H1 (cell line): ENCODE measurements around the gene RFK. TPM values are rescaled to one million over a fixed set of nuclear protein-coding genes. Genes with fewer than 3 reads are reported as not detected.

ENCODE experiments used
- CTCF ChIA-PET: fragments of 300-600 bp; sonication (Branson Sonifier 250); formaldehyde crosslinking; loops from one replicate; lab custom pipeline; 2021; ENCODE audit not compliant: partially characterized antibody; lab: Charles Lee
- POLR2A ChIA-PET: fragments of 300-600 bp; sonication (Branson Sonifier 250); formaldehyde crosslinking; loops from one replicate; lab custom pipeline; 2021; ENCODE audit warnings: inconsistent platforms; ENCODE audit not compliant: partially characterized antibody; lab: Charles Lee
- DNase-seq, 2 experiments: peaks; one replicate each; pipeline versions ENCODE4 v3.0.0 to v3.0.0-alpha.2; 2010 to 2022; ENCODE audit warnings: low spot score in 2 of 2, low read depth in 1 of 2, mixed read lengths in 1 of 2
- FAIRE-seq: peaks from 2 replicates; lab custom pipeline; 2011; peaks lifted over from hg19 to GRCh38; lab: Jason Lieb, UNC
- H2AFZ ChIP-seq: 2 replicates; pipeline ENCODE4 v1.8.1; 2012; ENCODE audit warnings: low read length, inconsistent platforms
- H2AK5ac ChIP-seq: 2 replicates; pipeline ENCODE4 v1.6.1; 2013; ENCODE audit warnings: low read depth, low read length
- H2BK120ac ChIP-seq: replicated peaks from 2 replicates; pipeline ENCODE3; 2013; ENCODE audit warnings: low read depth, low read length, inconsistent platforms
- H2BK12ac ChIP-seq: 2 replicates; pipeline ENCODE4 v1.6.1; 2013; ENCODE audit warnings: low read depth, low read length
- H2BK15ac ChIP-seq: 2 replicates; pipeline ENCODE4 v1.6.1; 2013; ENCODE audit warnings: low read length
- H2BK20ac ChIP-seq: 2 replicates; pipeline ENCODE4 v1.6.1; 2013; ENCODE audit warnings: low read length
- H2BK5ac ChIP-seq: 2 replicates; pipeline ENCODE4 v1.6.1; 2013; ENCODE audit warnings: low read depth, low read length
- H3K14ac ChIP-seq: 2 replicates; pipeline ENCODE4 v1.6.1; 2013; ENCODE audit warnings: inconsistent platforms; ENCODE audit not compliant: insufficient read length
- H3K18ac ChIP-seq: 2 replicates; pipeline ENCODE4 v1.6.1; 2013; ENCODE audit warnings: low read length; ENCODE audit errors: extremely low read depth
- H3K23ac ChIP-seq: 2 replicates; pipeline ENCODE4 v1.6.1; 2013; ENCODE audit warnings: inconsistent platforms; ENCODE audit not compliant: insufficient read length
- H3K23me2 ChIP-seq: 2 replicates; pipeline ENCODE4 v1.6.1; 2013; ENCODE audit warnings: low read depth, low read length
- H3K27ac ChIP-seq: 2 replicates; pipeline ENCODE4 v1.6.1; 2011; ENCODE audit warnings: low read depth, low read length, inconsistent platforms
- H3K27me3 ChIP-seq, 4 experiments: replicated peaks in 1 of 4; 1 replicate in 1 of 4; 2 replicates in 3 of 4; pipeline versions ENCODE4 v1.6.1 to v1.8.1; 2011 to 2013; ENCODE audit warnings: low read length in 3 of 4, mild to moderate bottlenecking in 3 of 4, inconsistent platforms in 2 of 4, mixed read lengths in 2 of 4, moderate library complexity in 1 of 4; ENCODE audit not compliant: control insufficient read depth in 3 of 4, insufficient read depth in 3 of 4; ENCODE audit errors: extremely low read depth in 1 of 4
- H3K36me3 ChIP-seq, 4 experiments: 2 replicates each; pipeline versions ENCODE4 v1.6.1 to v1.8.1; 2011 to 2013; ENCODE audit warnings: mild to moderate bottlenecking in 4 of 4, low read length in 3 of 4, moderate library complexity in 2 of 4, control low read depth in 1 of 4, inconsistent platforms in 1 of 4; ENCODE audit not compliant: insufficient read depth in 4 of 4, control insufficient read depth in 2 of 4
- H3K4ac ChIP-seq: replicated peaks from 2 replicates; pipeline ENCODE3; 2013; ENCODE audit warnings: low read length, low read depth, mixed read lengths, inconsistent platforms; ENCODE audit not compliant: insufficient read length
- H3K4me1 ChIP-seq, 4 experiments: replicated peaks in 1 of 4; 1 replicate in 1 of 4; 2 replicates in 3 of 4; pipeline versions ENCODE4 v1.6.1 to v1.8.1; 2011 to 2013; ENCODE audit warnings: low read length in 3 of 4, inconsistent platforms in 2 of 4, mixed read lengths in 1 of 4; ENCODE audit not compliant: insufficient read depth in 4 of 4, control insufficient read depth in 3 of 4
- H3K4me2 ChIP-seq, 2 experiments: 2 replicates each; pipeline versions ENCODE4 v1.6.1 to v1.8.1; 2011 to 2013; ENCODE audit warnings: low read depth in 2 of 2, low read length in 2 of 2, control low read depth in 1 of 2, inconsistent platforms in 1 of 2, mild to moderate bottlenecking in 1 of 2; ENCODE audit not compliant: insufficient read depth in 1 of 2
- H3K4me3 ChIP-seq, 4 experiments: fragments of 200-600, 300-600 bp in 1 of 4; sonication (generic), shearing (Covaris generic), sonication (Bioruptor Twin) in 1 of 4; 2 replicates each; pipeline versions ENCODE4 v1.5.1 to v1.8.1; 2011 to 2016; ENCODE audit warnings: low read length in 4 of 4, low read depth in 3 of 4, control low read depth in 2 of 4, inconsistent platforms in 2 of 4, mild to moderate bottlenecking in 2 of 4, mixed read lengths in 1 of 4, moderate library complexity in 1 of 4; ENCODE audit not compliant: insufficient read depth in 2 of 4; ENCODE audit errors: extremely low read depth in 1 of 4
- H3K56ac ChIP-seq: replicated peaks from 2 replicates; pipeline ENCODE3; 2013; ENCODE audit warnings: low read depth, mild to moderate bottlenecking, mixed read lengths, low read length, inconsistent platforms; ENCODE audit not compliant: insufficient read length
- H3K79me1 ChIP-seq: 2 replicates; pipeline ENCODE4 v1.6.1; 2013; ENCODE audit warnings: low read depth, low read length, control low read depth
- H3K79me2 ChIP-seq, 2 experiments: 2 replicates each; pipeline versions ENCODE4 v1.6.1 to v1.8.1; 2012 to 2013; ENCODE audit warnings: low read length in 2 of 2, mild to moderate bottlenecking in 2 of 2, inconsistent platforms in 1 of 2; ENCODE audit not compliant: insufficient read depth in 2 of 2, control insufficient read depth in 1 of 2
- H3K9ac ChIP-seq, 4 experiments: replicated peaks in 1 of 4; 1 replicate in 1 of 4; 2 replicates in 3 of 4; pipeline versions ENCODE4 v1.6.1 to v1.8.1; 2011 to 2013; ENCODE audit warnings: low read depth in 3 of 4, low read length in 3 of 4, control low read depth in 2 of 4, mild to moderate bottlenecking in 2 of 4, moderate library complexity in 2 of 4, inconsistent platforms in 1 of 4; ENCODE audit errors: extremely low read depth in 1 of 4
- H3K9me3 ChIP-seq, 2 experiments: 2 replicates each; pipeline versions ENCODE4 v1.6.1 to v1.8.1; 2012 to 2013; ENCODE audit warnings: mild to moderate bottlenecking in 2 of 2, moderate library complexity in 2 of 2, control low read depth in 1 of 2, inconsistent platforms in 1 of 2, low read depth in 1 of 2, low read length in 1 of 2, mixed read lengths in 1 of 2; ENCODE audit not compliant: insufficient read depth in 2 of 2
- H4K20me1 ChIP-seq, 2 experiments: replicated peaks in 1 of 2; 2 replicates each; pipeline versions ENCODE3 to v1.8.1; 2011 to 2013; ENCODE audit warnings: inconsistent platforms in 2 of 2, low read length in 2 of 2, mild to moderate bottlenecking in 1 of 2; ENCODE audit not compliant: insufficient read depth in 2 of 2, control insufficient read depth in 1 of 2
- H4K5ac ChIP-seq: 2 replicates; pipeline ENCODE4 v1.6.1; 2013; ENCODE audit warnings: low read length, low read depth, mixed read lengths, inconsistent platforms; ENCODE audit not compliant: insufficient read length
- H4K8ac ChIP-seq: 2 replicates; pipeline ENCODE4 v1.8.0; 2013; ENCODE audit warnings: mild to moderate bottlenecking, moderate library complexity, low read length, inconsistent platforms; ENCODE audit not compliant: insufficient read depth; ENCODE audit errors: extremely low read depth
- H4K91ac ChIP-seq: replicated peaks from 2 replicates; pipeline ENCODE3; 2013; ENCODE audit warnings: low read length, mixed read lengths, inconsistent platforms; ENCODE audit not compliant: insufficient read length
- BCL11A ChIP-seq, 2 experiments: IDR thresholded peaks; one replicate each; pipeline ENCODE4 v1.6.1; 2011; ENCODE audit warnings: low read depth in 2 of 2, low read length in 2 of 2, mild to moderate bottlenecking in 2 of 2
- CHD1 ChIP-seq: IDR thresholded peaks from 2 replicates; pipeline ENCODE4 v1.6.1; 2012; ENCODE audit warnings: low read depth, low read length, improper control_type of control experiment
- CTBP2 ChIP-seq: IDR thresholded peaks from 2 replicates; pipeline ENCODE4 v1.7.0; 2011; ENCODE audit warnings: borderline replicate concordance, mild to moderate bottlenecking, moderate library complexity, mixed read lengths, low read length; ENCODE audit not compliant: insufficient read depth, insufficient read length
- EZH2 ChIP-seq: fragments of 200-600 bp; sonication (generic); IDR thresholded peaks from 2 replicates; pipeline ENCODE4 v1.7.1; 2012; ENCODE audit warnings: low read depth, mild to moderate bottlenecking, moderate library complexity, low read length, inconsistent platforms; ENCODE audit not compliant: severe bottlenecking
- GABPA ChIP-seq: IDR thresholded peaks from 2 replicates; pipeline ENCODE4 v1.6.1; 2011; ENCODE audit warnings: mild to moderate bottlenecking, low read length, moderate library complexity, borderline replicate concordance; ENCODE audit not compliant: insufficient read depth
- HDAC6 ChIP-seq: IDR thresholded peaks from one replicate; pipeline ENCODE4 v1.7.1; 2012; ENCODE audit warnings: low read depth, mild to moderate bottlenecking, inconsistent platforms, low read length, moderate library complexity
- NRF1 ChIP-seq: IDR thresholded peaks from 2 replicates; pipeline ENCODE4 v1.6.1; 2011; ENCODE audit warnings: mild to moderate bottlenecking, low read depth, low read length, improper control_type of control experiment
- RBBP5 ChIP-seq: IDR thresholded peaks from 2 replicates; pipeline ENCODE4 v1.7.1; 2012; ENCODE audit warnings: low read depth, mild to moderate bottlenecking, inconsistent platforms, low read length, moderate library complexity, borderline replicate concordance
- SAP30 ChIP-seq: fragments of 300-600 bp; sonication (generic); IDR thresholded peaks from 2 replicates; pipeline ENCODE4 v1.7.1; 2012; ENCODE audit warnings: low read length, moderate library complexity, mild to moderate bottlenecking, inconsistent platforms; ENCODE audit not compliant: insufficient read depth, insufficient replicate concordance
- SUZ12 ChIP-seq: fragments of 200-600 bp; sonication (generic); IDR thresholded peaks from 2 replicates; pipeline ENCODE4 v1.6.1; 2012; ENCODE audit warnings: mild to moderate bottlenecking, inconsistent platforms, low read length, moderate library complexity, mixed read lengths
- TCF12 ChIP-seq: IDR thresholded peaks from 2 replicates; pipeline ENCODE4 v1.6.1; 2011; ENCODE audit warnings: low read depth, mild to moderate bottlenecking, low read length
- TEAD4 ChIP-seq: IDR thresholded peaks from 2 replicates; pipeline ENCODE4 v1.6.1; 2012; ENCODE audit warnings: low read depth, low read length, inconsistent platforms, mixed read lengths
- WGBS, 2 experiments: shearing (Covaris generic) in 1 of 2; methylation state at CpG; one replicate each; pipeline versions ENCODE4 v1.1.6 to v1.1.7; 2013 to 2015; ENCODE audit warnings: low lambda C conversion rate in 2 of 2, mixed read lengths in 2 of 2, inconsistent platforms in 1 of 2, low coverage in 1 of 2, missing lambda C conversion rate in 1 of 2; ENCODE audit not compliant: insufficient replicate concordance in 2 of 2, insufficient coverage in 1 of 2, insufficient read length in 1 of 2; ENCODE audit errors: extremely low coverage in 1 of 2, missing lambda C conversion rate in 1 of 2; 5-methylcytosine and 5-hydroxymethylcytosine counted together
- polyA plus RNA-seq, 7 experiments: library from polyadenylated mRNA; depleted of rRNA in 3 of 7; stranded (reverse) in 5 of 7; unstranded in 2 of 7; fragments of >200 nt in 5 of 7; fragments of 200-250 nt in 2 of 7; gene quantifications; 1 replicate in 5 of 7; 2 replicates in 1 of 7; 4 replicates in 1 of 7; pipeline versions ENCODE4 v1.2.1 to v1.2.3, GENCODE V29; 2011 to 2013; ENCODE audit warnings: missing spikeins in 2 of 7, mixed read lengths in 2 of 7
- total RNA-seq: library from RNA; stranded (reverse); fragmentation: NEBNext Ultra II Directional; extraction: Animal tissue kit (Norgen Biotek cat#: 25700); gene quantifications from 2 replicates; pipeline ENCODE4 v1.2.1, GENCODE V29; 2021

The RFK gene
- total and polyA plus RNA-seq, 2 of the 8 experiments (the other 6 are each of a cell fraction or from before 2014, with no cell fraction given), result 4.3 to 10.6 TPM

DNA sequence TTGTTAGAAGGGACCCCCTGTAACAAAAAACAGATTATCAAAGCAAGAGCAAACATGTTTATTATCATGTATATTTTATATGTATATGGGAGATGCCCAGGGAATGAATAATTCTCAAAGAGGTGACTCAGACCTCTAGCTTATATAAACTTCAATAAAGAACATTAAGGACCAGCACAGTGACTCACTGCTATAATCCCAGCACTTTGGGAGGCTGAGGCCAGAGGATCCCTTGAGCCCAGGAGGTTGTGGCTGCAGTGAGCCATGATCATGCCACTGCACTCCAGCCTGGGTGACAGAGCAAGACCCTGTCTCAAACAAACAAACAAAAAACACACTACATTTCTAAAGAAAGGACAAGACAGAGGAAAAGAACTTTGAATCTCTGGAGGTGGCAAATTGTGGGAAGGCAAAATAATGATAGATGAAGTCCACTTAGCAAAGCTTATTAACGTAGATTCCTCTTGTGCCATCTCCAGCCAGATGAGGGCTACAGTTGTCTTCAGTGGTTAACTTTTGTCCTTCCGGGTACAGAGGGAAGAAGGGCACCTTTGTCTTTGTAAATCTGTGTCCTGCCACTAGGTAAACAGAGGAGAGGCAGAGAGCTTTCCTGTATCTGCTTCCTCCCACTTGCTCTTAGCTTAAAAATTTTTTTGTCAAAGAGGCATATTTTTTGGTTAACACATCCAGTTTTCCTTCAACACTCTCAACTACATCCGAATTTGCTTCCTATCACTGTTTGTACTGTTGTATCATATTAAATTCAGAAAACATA is 7.5 kb upstream of the RFK start:
- H3K4ac ChIP-seq, result no peak overlapping the region
- no peaks in the 10 kb centered on the region for H4K20me1 ChIP-seq
- no peak overlapping the region; a peak in 1 of 4 replicates for H3K4me2 ChIP-seq
- no peak overlapping the region for H2BK5ac ChIP-seq
- H3K79me2 ChIP-seq, result no peaks in the 10 kb centered on the region
- H2BK120ac ChIP-seq, result no peak overlapping the region
- no peaks in the 10 kb centered on the region for H3K23me2 ChIP-seq
- CTCF ChIA-PET, result interaction anchor here (0.6 to 2.0 kb wide), 7 partner anchors 9 to 320 kb away, joined by 3 to 7 read pairs (median 3); no protein-coding TSS in a partner anchor
- no peak overlapping the region for H3K4me3 ChIP-seq
- H3K56ac ChIP-seq, result no peak overlapping the region
- no peaks in the 10 kb centered on the region for H3K27me3 ChIP-seq
- no peaks in the 10 kb centered on the region; a peak in 2 of 8 replicates for H3K36me3 ChIP-seq
- no peak overlapping the region for H2BK12ac ChIP-seq
- no peak overlapping the region for H2BK15ac ChIP-seq
- H4K91ac ChIP-seq, result no peak overlapping the region
- WGBS, 2 experiments, result 80% methylated on average over 3 of the region's 3 CpGs; no CpG with 5 or more reads in 1 of the 2 experiments
- no peak overlapping the region for H3K27ac ChIP-seq
- peak overlapping the region; percentile 18; the same call in 1 of the 2 replicates for H2AFZ ChIP-seq
- FAIRE-seq, result no peak
- H3K79me1 ChIP-seq, result no peaks in the 10 kb centered on the region
- no peak overlapping the region for H2AK5ac ChIP-seq
- POLR2A ChIA-PET, result interaction anchor here (0.8 to 1.2 kb wide), 2 partner anchors 8 to 14 kb away, joined by 3 to 4 read pairs; no protein-coding TSS in a partner anchor
- no peak overlapping the region for H3K23ac ChIP-seq
- no peak overlapping the region for H4K5ac ChIP-seq
- H2BK20ac ChIP-seq, result no peak overlapping the region
- H3K14ac ChIP-seq, result no peak overlapping the region
- H3K18ac ChIP-seq, result no peak overlapping the region
- H3K4me1 ChIP-seq, result peaks cover 0 to 3% (median 0%) of the 10 kb centered on the region in 4 experiments; a peak in 2 of 7 replicates
- H4K8ac ChIP-seq, result no peak overlapping the region
- no peak for DNase-seq
- no peak overlapping the region for H3K9ac ChIP-seq
- no peaks in the 10 kb centered on the region for H3K9me3 ChIP-seq
- TF ChIP-seq TEAD4, result no peak
- no peak for TF ChIP-seq CTBP2
- TF ChIP-seq SUZ12, result no peak
- no peak for TF ChIP-seq TCF12
- TF ChIP-seq NRF1, result no peak
- no peak for TF ChIP-seq CHD1
- TF ChIP-seq BCL11A (IDR thresholded peaks at IDR 0.05; ENCODE audit: low read depth in 2 of 2, low read length in 2 of 2), result no peak
- no peak for TF ChIP-seq EZH2
- TF ChIP-seq HDAC6, result no peak
- TF ChIP-seq RBBP5, result no peak
- no peak for TF ChIP-seq GABPA
- no peak for TF ChIP-seq SAP30
